WTC11 (cell line): ENCODE data around the gene LAMA5. TPM values are rescaled to one million over a fixed set of nuclear protein-coding genes. Genes with fewer than 3 reads are reported as not detected.

Source experiments
- AR ChIP-seq: fragments of 250-450 bp; sonication (Bioruptor Pico); IDR thresholded peaks from 2 replicates; pipeline ENCODE4 v1.9.0; 2021; ENCODE audit warnings: mild to moderate bottlenecking
- ATF6 ChIP-seq: sonication (generic); formaldehyde crosslinking; IDR thresholded peaks from 2 replicates; pipeline ENCODE4 v1.8.1; 2023; ENCODE audit warnings: mild to moderate bottlenecking, missing genetic modification reagents
- CDX4 ChIP-seq: fragments of 250-450 bp; sonication (Bioruptor Pico); IDR thresholded peaks from 2 replicates; pipeline ENCODE4 v1.9.0; 2021; ENCODE audit warnings: moderate library complexity, mild to moderate bottlenecking, inconsistent platforms, borderline replicate concordance
- E2F5 ChIP-seq: sonication (generic); formaldehyde crosslinking; IDR thresholded peaks from 2 replicates; pipeline ENCODE4 v1.8.1; 2022; ENCODE audit warnings: mild to moderate bottlenecking, moderate library complexity, missing genetic modification reagents
- ESRRA ChIP-seq: sonication (generic); formaldehyde crosslinking; IDR thresholded peaks from 2 replicates; pipeline ENCODE4 v1.8.1; 2022; ENCODE audit warnings: mild to moderate bottlenecking, missing genetic modification reagents, borderline replicate concordance
- GTF2I ChIP-seq: fragments of 250-450 bp; sonication (Bioruptor Pico); conservative IDR thresholded peaks from 2 replicates; pipeline ENCODE4 v1.4.0; 2021; ENCODE audit warnings: mild to moderate bottlenecking
- MAX ChIP-seq: sonication (generic); formaldehyde crosslinking; IDR thresholded peaks from 2 replicates; pipeline ENCODE4 v1.8.0; 2022; ENCODE audit warnings: mild to moderate bottlenecking, missing genetic modification reagents
- MLX ChIP-seq: sonication (generic); formaldehyde crosslinking; IDR thresholded peaks from 2 replicates; pipeline ENCODE4 v1.8.1; 2023; ENCODE audit warnings: mild to moderate bottlenecking, missing genetic modification reagents, moderate library complexity
- MYBL2 ChIP-seq: sonication (generic); formaldehyde crosslinking; IDR thresholded peaks from 2 replicates; pipeline ENCODE4 v1.8.1; 2023; ENCODE audit warnings: mild to moderate bottlenecking, moderate library complexity, missing genetic modification reagents
- NFE2L1 ChIP-seq: sonication (generic); formaldehyde crosslinking; IDR thresholded peaks from 2 replicates; pipeline ENCODE4 v1.8.1; 2023; ENCODE audit warnings: missing genetic modification reagents
- NFYB ChIP-seq: sonication (generic); formaldehyde crosslinking; conservative IDR thresholded peaks from 2 replicates; pipeline ENCODE4 v1.8.0; 2022; ENCODE audit warnings: low read depth, missing genetic modification reagents
- RELA ChIP-seq: sonication (generic); formaldehyde crosslinking; IDR thresholded peaks from 2 replicates; pipeline ENCODE4 v1.8.1; 2022; ENCODE audit warnings: missing genetic modification reagents, mild to moderate bottlenecking, borderline replicate concordance
- SMAD3 ChIP-seq: sonication (generic); formaldehyde crosslinking; IDR thresholded peaks from 2 replicates; pipeline ENCODE4 v1.8.0; 2022; ENCODE audit warnings: missing genetic modification reagents, mild to moderate bottlenecking, borderline replicate concordance
- SMAD4 ChIP-seq: sonication (generic); formaldehyde crosslinking; IDR thresholded peaks from 2 replicates; pipeline ENCODE4 v1.8.0; 2022; ENCODE audit warnings: mild to moderate bottlenecking, missing genetic modification reagents
- TCF7 ChIP-seq: sonication (generic); formaldehyde crosslinking; IDR thresholded peaks from 2 replicates; pipeline ENCODE4 v1.8.0; 2022; ENCODE audit warnings: mild to moderate bottlenecking, low read depth, missing genetic modification reagents, moderate library complexity
- TEAD1 ChIP-seq: sonication (generic); formaldehyde crosslinking; IDR thresholded peaks from 2 replicates; pipeline ENCODE4 v1.8.0; 2022; ENCODE audit warnings: mild to moderate bottlenecking, missing genetic modification reagents
- USF1 ChIP-seq: sonication (generic); formaldehyde crosslinking; IDR thresholded peaks from 2 replicates; pipeline ENCODE4 v1.8.0; 2022; ENCODE audit warnings: mild to moderate bottlenecking, missing genetic modification reagents
- ZNF263 ChIP-seq: sonication (generic); formaldehyde crosslinking; IDR thresholded peaks from 2 replicates; pipeline ENCODE4 v1.8.1; 2022; ENCODE audit warnings: low read depth, mild to moderate bottlenecking, moderate library complexity, missing genetic modification reagents
- ZNF281 ChIP-seq: sonication (generic); formaldehyde crosslinking; IDR thresholded peaks from 2 replicates; pipeline ENCODE4 v1.8.0; 2023; ENCODE audit warnings: mild to moderate bottlenecking, missing genetic modification reagents
- ZNF425 ChIP-seq: fragments of 250-450 bp; sonication (Bioruptor Pico); conservative IDR thresholded peaks from 2 replicates; pipeline ENCODE4 v1.9.0; 2021; ENCODE audit warnings: mild to moderate bottlenecking
- ZNF512 ChIP-seq: sonication (generic); formaldehyde crosslinking; IDR thresholded peaks from 2 replicates; pipeline ENCODE4 v1.8.1; 2022; ENCODE audit warnings: missing genetic modification reagents, borderline replicate concordance
- ZNF671 ChIP-seq: fragments of 250-450 bp; sonication (Bioruptor Pico); IDR thresholded peaks from 2 replicates; pipeline ENCODE4 v1.8.0; 2021; ENCODE audit warnings: mild to moderate bottlenecking
- total RNA-seq: library from RNA; stranded (reverse); gene quantifications from 3 replicates; pipeline ENCODE4 v1.2.3, GENCODE V29; 2021

LAMA5 gene
- total RNA-seq, 1 experiment from 2014 or later: 329 TPM

- TF ChIP-seq GTF2I (CRISPR knock-in tag) (no peak), ZNF671 (CRISPR knock-in tag) (no peak), ESRRA (CRISPR knock-in tag) (peak; percentile 83; the same call in 1 of the 2 replicates), TCF7 (CRISPR knock-in tag) (no peak), USF1 (CRISPR knock-in tag) (peak; percentile 62), MYBL2 (peak; percentile 27; the same call in 1 of the 2 replicates), NFE2L1 (CRISPR knock-in tag) (no peak), SMAD3 (CRISPR knock-in tag) (peak; percentile 53; the same call in 1 of the 2 replicates), ZNF512 (CRISPR knock-in tag) (no peak), ZNF263 (CRISPR knock-in tag) (no peak), SMAD4 (CRISPR knock-in tag) (no peak), ATF6 (CRISPR knock-in tag) (no peak), AR (CRISPR knock-in tag) (no peak), CDX4 (CRISPR knock-in tag) (no peak), E2F5 (CRISPR knock-in tag) (no peak; the same call in 1 of the 2 replicates), RELA (CRISPR knock-in tag) (peak; percentile 89; the same call in 1 of the 2 replicates), NFYB (no peak; the same call in 1 of the 2 replicates), ZNF425 (CRISPR knock-in tag) (no peak), ZNF281 (CRISPR knock-in tag) (no peak), TEAD1 (CRISPR knock-in tag) (peak; percentile 62; the same call in 1 of the 2 replicates), MAX (CRISPR knock-in tag) (peak; percentile 88), MLX (CRISPR knock-in tag) (no peak)
Observed at GRCh38 chr20:62386383-62387218, 19.5 kb upstream of the LAMA5 start, which contains the start of gene RPS21 (continued).
